ENCODE results near the gene SNX18. TPM values are rescaled to one million over a fixed set of nuclear protein-coding genes. Genes with fewer than 3 reads are reported as not detected.

SNX18 gene
- polyA plus RNA-seq, 1 donor (not counting 4 experiments of a cell fraction or from before 2014, with no cell fraction given): 7.4 TPM

GRCh38 chr5:54531546-54531945 lies 14.0 kb downstream of the SNX18 start:
- Histone ChIP-seq H3K79me2 (ENCODE audit: control insufficient read depth, insufficient read depth, low read length) (peaks cover 7% of the 10 kb centered on the region), H3K4me2 (ENCODE audit: control insufficient read depth, extremely low read depth, insufficient read depth, low read depth, low read length) (no peak overlapping the region), H3K27ac (ENCODE audit: control insufficient read depth, insufficient read depth, low read length) (no peak overlapping the region), H3K9me3 (ENCODE audit: control insufficient read depth, low read depth, low read length) (no peaks in the 10 kb centered on the region), H3K4me3 (ENCODE audit: control insufficient read depth in 2 of 3, extremely low read depth in 1 of 3, insufficient read depth in 2 of 3, low read depth in 1 of 3, low read length in 3 of 3) (no peak overlapping the region), H4K20me1 (ENCODE audit: control insufficient read depth, extremely low read depth, insufficient read depth, low read length) (no peaks in the 10 kb centered on the region), H3K4me1 (ENCODE audit: control insufficient read depth, extremely low read depth, insufficient read depth, low read length) (peaks cover 5% of the 10 kb centered on the region), H3K36me3 (ENCODE audit: control insufficient read depth in 2 of 2, extremely low read depth in 1 of 2, insufficient read depth in 2 of 2, low read length in 2 of 2) (no peaks in the 10 kb centered on the region), H3K9ac (ENCODE audit: control insufficient read depth, extremely low read depth, insufficient read depth, low read length) (no peak overlapping the region), H3K27me3 (ENCODE audit: control insufficient read depth, extremely low read depth, insufficient read depth, low read length) (no peaks in the 10 kb centered on the region), H2AFZ (ENCODE audit: control insufficient read depth, low read length) (no peak overlapping the region), H3K9me1 (ENCODE audit: control insufficient read depth, extremely low read depth, insufficient read depth, low read length) (no peaks in the 10 kb centered on the region)
- dilution Hi-C loops (cut with MboI; ENCODE audit: extremely low pct_ligation_motif_present, low sequenced_read_pairs): no loop called here
- DNase-seq (ENCODE audit: low read depth, low spot score) (no peak), FAIRE-seq (no peak)
- no peak for TF ChIP-seq EZH2 (IDR thresholded peaks at IDR 0.05; ENCODE audit: low read length)
- TF ChIP-seq CTCF (optimal IDR thresholded peaks at IDR 0.05 in 1 of 3, IDR thresholded peaks at IDR 0.05 in 1 of 3, conservative IDR thresholded peaks at IDR 0.05 in 1 of 3; ENCODE audit: extremely low read depth in 1 of 3, insufficient read depth in 2 of 3, low read length in 3 of 3): no peak

GRCh38 chr5:54533541-54534190 lies 16.1 kb downstream of the SNX18 start:
- no peaks in the 10 kb centered on the region for H3K9me1 ChIP-seq (ENCODE audit: control insufficient read depth, extremely low read depth, insufficient read depth, low read length)
- H3K36me3 ChIP-seq (ENCODE audit: control insufficient read depth in 2 of 2, extremely low read depth in 1 of 2, insufficient read depth in 2 of 2, low read length in 2 of 2): no peaks in the 10 kb centered on the region
- H3K4me2 ChIP-seq (ENCODE audit: control insufficient read depth, extremely low read depth, insufficient read depth, low read depth, low read length): no peak overlapping the region
- H3K4me3 ChIP-seq (ENCODE audit: control insufficient read depth in 2 of 3, extremely low read depth in 1 of 3, insufficient read depth in 2 of 3, low read depth in 1 of 3, low read length in 3 of 3): no peak overlapping the region
- no peak overlapping the region for H3K9ac ChIP-seq (ENCODE audit: control insufficient read depth, extremely low read depth, insufficient read depth, low read length)
- TF ChIP-seq CTCF (optimal IDR thresholded peaks at IDR 0.05 in 1 of 3, IDR thresholded peaks at IDR 0.05 in 1 of 3, conservative IDR thresholded peaks at IDR 0.05 in 1 of 3; ENCODE audit: extremely low read depth in 1 of 3, insufficient read depth in 2 of 3, low read length in 3 of 3) (no peak), EZH2 (IDR thresholded peaks at IDR 0.05; ENCODE audit: low read length) (no peak)
- H3K4me1 ChIP-seq (ENCODE audit: control insufficient read depth, extremely low read depth, insufficient read depth, low read length): peaks cover 5% of the 10 kb centered on the region
- H3K9me3 ChIP-seq (ENCODE audit: control insufficient read depth, low read depth, low read length): no peaks in the 10 kb centered on the region
- H4K20me1 ChIP-seq (ENCODE audit: control insufficient read depth, extremely low read depth, insufficient read depth, low read length): no peaks in the 10 kb centered on the region
- no peak overlapping the region for H3K27ac ChIP-seq (ENCODE audit: control insufficient read depth, insufficient read depth, low read length)
- DNase-seq (ENCODE audit: low read depth, low spot score): no peak
- H2AFZ ChIP-seq (ENCODE audit: control insufficient read depth, low read length): no peak overlapping the region
- dilution Hi-C loops (cut with MboI; ENCODE audit: extremely low pct_ligation_motif_present, low sequenced_read_pairs): no loop called here
- FAIRE-seq: no peak
- peaks cover 2% of the 10 kb centered on the region for H3K79me2 ChIP-seq (ENCODE audit: control insufficient read depth, insufficient read depth, low read length)
- H3K27me3 ChIP-seq (ENCODE audit: control insufficient read depth, extremely low read depth, insufficient read depth, low read length): no peaks in the 10 kb centered on the region

All from keratinocyte (primary cell).